Ovary (tissue), 1 donor: ENCODE data around the gene MCRS1.

ENCODE experiments used
- EP300 ChIP-seq: sonication (generic); formaldehyde crosslinking; IDR thresholded peaks from one replicate; pipeline ENCODE4 v1.6.1; 2017; ENCODE audit warnings: antibody characterized with exemption
- POLR2A ChIP-seq: fragments of 450-650 bp; IDR thresholded peaks from one replicate; pipeline ENCODE4 v1.6.1; 2017; ENCODE audit warnings: antibody characterized with exemption, mild to moderate bottlenecking, moderate library complexity

GRCh38 chr12:49603721-49604120 is 35.8 kb upstream of the MCRS1 start:
- TF ChIP-seq EP300 (no peak), POLR2A (no peak)
